Measurements from ENCODE around the gene NSD2.

GRCh38 chr4:1948232-1948631, 77.0 kb downstream of the NSD2 start:
- TF ChIP-seq, protein P1, sequence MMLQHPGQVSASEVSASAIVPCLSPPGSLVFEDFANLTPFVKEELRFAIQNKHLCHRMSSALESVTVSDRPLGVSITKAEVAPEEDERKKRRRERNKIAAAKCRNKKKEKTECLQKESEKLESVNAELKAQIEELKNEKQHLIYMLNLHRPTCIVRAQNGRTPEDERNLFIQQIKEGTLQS (IDR thresholded peaks at IDR 0.05), result no peak
- TF ChIP-seq, protein P2, sequence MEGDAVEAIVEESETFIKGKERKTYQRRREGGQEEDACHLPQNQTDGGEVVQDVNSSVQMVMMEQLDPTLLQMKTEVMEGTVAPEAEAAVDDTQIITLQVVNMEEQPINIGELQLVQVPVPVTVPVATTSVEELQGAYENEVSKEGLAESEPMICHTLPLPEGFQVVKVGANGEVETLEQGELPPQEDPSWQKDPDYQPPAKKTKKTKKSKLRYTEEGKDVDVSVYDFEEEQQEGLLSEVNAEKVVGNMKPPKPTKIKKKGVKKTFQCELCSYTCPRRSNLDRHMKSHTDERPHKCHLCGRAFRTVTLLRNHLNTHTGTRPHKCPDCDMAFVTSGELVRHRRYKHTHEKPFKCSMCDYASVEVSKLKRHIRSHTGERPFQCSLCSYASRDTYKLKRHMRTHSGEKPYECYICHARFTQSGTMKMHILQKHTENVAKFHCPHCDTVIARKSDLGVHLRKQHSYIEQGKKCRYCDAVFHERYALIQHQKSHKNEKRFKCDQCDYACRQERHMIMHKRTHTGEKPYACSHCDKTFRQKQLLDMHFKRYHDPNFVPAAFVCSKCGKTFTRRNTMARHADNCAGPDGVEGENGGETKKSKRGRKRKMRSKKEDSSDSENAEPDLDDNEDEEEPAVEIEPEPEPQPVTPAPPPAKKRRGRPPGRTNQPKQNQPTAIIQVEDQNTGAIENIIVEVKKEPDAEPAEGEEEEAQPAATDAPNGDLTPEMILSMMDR (IDR thresholded peaks at IDR 0.05; ENCODE audit: low read depth, low read length, missing input control), result no peak
- no peak for TF ChIP-seq FOXA1 (IDR thresholded peaks at IDR 0.05)
- TF ChIP-seq, protein P3, sequence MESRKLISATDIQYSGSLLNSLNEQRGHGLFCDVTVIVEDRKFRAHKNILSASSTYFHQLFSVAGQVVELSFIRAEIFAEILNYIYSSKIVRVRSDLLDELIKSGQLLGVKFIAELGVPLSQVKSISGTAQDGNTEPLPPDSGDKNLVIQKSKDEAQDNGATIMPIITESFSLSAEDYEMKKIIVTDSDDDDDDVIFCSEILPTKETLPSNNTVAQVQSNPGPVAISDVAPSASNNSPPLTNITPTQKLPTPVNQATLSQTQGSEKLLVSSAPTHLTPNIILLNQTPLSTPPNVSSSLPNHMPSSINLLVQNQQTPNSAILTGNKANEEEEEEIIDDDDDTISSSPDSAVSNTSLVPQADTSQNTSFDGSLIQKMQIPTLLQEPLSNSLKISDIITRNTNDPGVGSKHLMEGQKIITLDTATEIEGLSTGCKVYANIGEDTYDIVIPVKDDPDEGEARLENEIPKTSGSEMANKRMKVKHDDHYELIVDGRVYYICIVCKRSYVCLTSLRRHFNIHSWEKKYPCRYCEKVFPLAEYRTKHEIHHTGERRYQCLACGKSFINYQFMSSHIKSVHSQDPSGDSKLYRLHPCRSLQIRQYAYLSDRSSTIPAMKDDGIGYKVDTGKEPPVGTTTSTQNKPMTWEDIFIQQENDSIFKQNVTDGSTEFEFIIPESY (IDR thresholded peaks at IDR 0.05), result no peak
- no peak for TF ChIP-seq REST (IDR thresholded peaks at IDR 0.05)
- no peak for TF ChIP-seq MAX (IDR thresholded peaks at IDR 0.05)
- no peak for TF ChIP-seq YY1 (IDR thresholded peaks at IDR 0.05)
- no peak for TF ChIP-seq SP1 (IDR thresholded peaks at IDR 0.05)
- TF ChIP-seq EGR1 (IDR thresholded peaks at IDR 0.05; ENCODE audit: low read depth in 2 of 2), result no peak
- no peak for TF ChIP-seq TAF1 (conservative IDR thresholded peaks at IDR 0.05)
- no peak for TF ChIP-seq HNF4A (conservative IDR thresholded peaks at IDR 0.05)
- no peak for TF ChIP-seq JUND (IDR thresholded peaks at IDR 0.05)

Data from liver (tissue), 3 donors.